Measurements from ENCODE around the gene L2HGDH. TPM values are rescaled to one million over a fixed set of nuclear protein-coding genes. Genes with fewer than 3 reads are reported as not detected.

Gene L2HGDH
- total RNA-seq, 1 experiment from 2014 or later, result 24.0 TPM

DNA sequence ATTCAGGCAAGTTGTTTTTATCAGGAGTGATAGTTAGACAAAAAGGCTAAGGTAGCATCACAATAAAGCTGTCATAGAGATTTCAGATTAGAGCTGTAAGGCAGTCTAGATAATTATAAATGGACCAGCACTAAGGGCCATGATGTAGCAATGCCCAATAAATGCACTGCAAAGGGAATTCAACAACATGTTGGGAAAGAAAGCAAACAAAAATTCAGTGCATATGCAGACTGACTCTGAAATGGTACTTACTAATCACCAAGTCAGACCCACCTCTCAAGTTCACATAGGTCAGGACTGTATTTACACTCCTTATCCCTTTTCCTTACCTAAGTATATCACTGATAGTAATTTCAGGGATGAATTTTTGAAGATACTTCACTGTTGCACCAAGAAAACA, 47.0 kb downstream of the L2HGDH start:
- no peaks in the 10 kb centered on the region for H3K9me3 Mint-ChIP-seq
- ChIA-PET POLR2A (no interaction called here), CTCF (no interaction called here)
- DNase-seq (ENCODE audit: low spot score), result no peak
- TF ChIP-seq GRHL2 (CRISPR knock-in tag; IDR thresholded peaks at IDR 0.05; ENCODE audit: insufficient replicate concordance, severe bottlenecking), result no peak
- TF ChIP-seq USF1 (CRISPR knock-in tag; IDR thresholded peaks at IDR 0.05), result no peak
- H3K4me3 Mint-ChIP-seq, result no peak overlapping the region
- no peak overlapping the region for H3K27ac Mint-ChIP-seq
- H3K4me1 Mint-ChIP-seq, result no peaks in the 10 kb centered on the region
- no peak for ATAC-seq
- H3K27me3 Mint-ChIP-seq (ENCODE audit: low read depth), result no peaks in the 10 kb centered on the region
- peaks cover 18% of the 10 kb centered on the region for H3K36me3 Mint-ChIP-seq

DNA sequence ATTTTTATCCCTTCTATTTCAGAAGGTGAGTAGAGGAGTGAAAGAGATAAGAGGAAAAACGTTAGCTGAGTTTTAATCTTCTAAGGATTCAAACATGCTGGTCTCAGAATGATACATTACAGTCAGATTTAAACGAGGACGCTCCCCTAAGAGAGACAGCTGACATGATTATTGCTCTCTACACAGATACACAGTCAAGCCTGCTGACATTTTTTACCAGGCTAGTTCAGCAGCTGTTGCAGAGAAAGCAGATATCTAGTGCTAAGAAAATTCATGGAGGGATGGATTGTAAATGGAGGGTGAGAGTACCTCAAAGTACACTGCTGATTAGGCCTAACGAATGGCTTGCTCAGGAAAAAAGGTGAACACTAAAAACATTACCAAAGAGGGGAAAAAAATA, 48.7 kb downstream of the L2HGDH start:
- ATAC-seq (no peak), DNase-seq (ENCODE audit: low spot score) (no peak)
- Mint-ChIP-seq H3K4me1 (no peaks in the 10 kb centered on the region), H3K4me3 (no peak overlapping the region), H3K27me3 (ENCODE audit: low read depth) (no peaks in the 10 kb centered on the region), H3K36me3 (peaks cover 8% of the 10 kb centered on the region), H3K27ac (peak overlapping the region; percentile 14; the same call in 1 of the 2 replicates), H3K9me3 (no peaks in the 10 kb centered on the region)
- ChIA-PET POLR2A (no interaction called here), CTCF (no interaction called here)
- TF ChIP-seq, protein P1, sequence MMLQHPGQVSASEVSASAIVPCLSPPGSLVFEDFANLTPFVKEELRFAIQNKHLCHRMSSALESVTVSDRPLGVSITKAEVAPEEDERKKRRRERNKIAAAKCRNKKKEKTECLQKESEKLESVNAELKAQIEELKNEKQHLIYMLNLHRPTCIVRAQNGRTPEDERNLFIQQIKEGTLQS (CRISPR knock-in tag; conservative IDR thresholded peaks at IDR 0.05), result no peak
- TF ChIP-seq, protein P2, sequence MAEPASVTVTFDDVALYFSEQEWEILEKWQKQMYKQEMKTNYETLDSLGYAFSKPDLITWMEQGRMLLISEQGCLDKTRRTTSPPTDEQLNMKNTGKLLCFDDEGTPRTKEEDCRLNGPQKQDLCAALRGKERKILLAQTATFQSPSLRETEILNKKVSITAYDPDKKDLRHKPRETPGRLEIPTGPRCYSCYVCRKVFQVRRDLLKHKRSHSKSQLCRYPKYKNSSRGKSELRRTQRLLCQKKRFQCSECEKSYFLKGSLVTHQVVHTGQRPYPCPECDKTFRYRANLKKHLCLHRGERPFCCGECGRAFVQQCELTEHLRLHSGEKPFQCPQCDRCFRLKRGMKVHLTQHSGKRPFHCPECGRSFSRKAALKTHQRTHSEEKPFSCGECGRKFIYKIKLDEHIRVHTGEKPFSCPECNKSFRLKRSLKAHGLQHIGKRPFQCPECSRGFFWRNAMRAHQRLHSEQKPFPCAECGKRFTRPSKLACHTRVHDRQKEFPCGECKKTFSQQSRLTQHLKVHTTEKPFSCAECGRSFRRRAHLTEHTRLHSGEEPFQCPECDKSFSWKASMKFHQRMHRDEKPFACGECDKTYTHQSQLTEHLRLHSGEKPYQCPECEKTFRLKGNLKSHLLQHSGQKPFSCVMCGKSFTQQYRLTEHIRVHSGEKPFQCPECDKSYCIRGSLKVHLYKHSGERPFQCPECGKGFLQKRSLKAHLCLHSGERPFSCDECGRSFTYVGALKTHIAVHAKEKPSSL (CRISPR knock-in tag; conservative IDR thresholded peaks at IDR 0.05), result no peak
- TF ChIP-seq ZNF232 (CRISPR knock-in tag; IDR thresholded peaks at IDR 0.05) (no peak), IRF1 (CRISPR knock-in tag; IDR thresholded peaks at IDR 0.05) (no peak), FOXK1 (CRISPR knock-in tag; IDR thresholded peaks at IDR 0.05) (no peak), ESRRA (CRISPR knock-in tag; IDR thresholded peaks at IDR 0.05; ENCODE audit: borderline replicate concordance) (no peak), OVOL2 (CRISPR knock-in tag; IDR thresholded peaks at IDR 0.05; ENCODE audit: borderline replicate concordance) (no peak), AR (CRISPR knock-in tag; IDR thresholded peaks at IDR 0.05) (no peak), ZNF121 (CRISPR knock-in tag; IDR thresholded peaks at IDR 0.05) (no peak), TEAD1 (CRISPR knock-in tag; IDR thresholded peaks at IDR 0.05) (no peak)
- TF ChIP-seq, protein P3, sequence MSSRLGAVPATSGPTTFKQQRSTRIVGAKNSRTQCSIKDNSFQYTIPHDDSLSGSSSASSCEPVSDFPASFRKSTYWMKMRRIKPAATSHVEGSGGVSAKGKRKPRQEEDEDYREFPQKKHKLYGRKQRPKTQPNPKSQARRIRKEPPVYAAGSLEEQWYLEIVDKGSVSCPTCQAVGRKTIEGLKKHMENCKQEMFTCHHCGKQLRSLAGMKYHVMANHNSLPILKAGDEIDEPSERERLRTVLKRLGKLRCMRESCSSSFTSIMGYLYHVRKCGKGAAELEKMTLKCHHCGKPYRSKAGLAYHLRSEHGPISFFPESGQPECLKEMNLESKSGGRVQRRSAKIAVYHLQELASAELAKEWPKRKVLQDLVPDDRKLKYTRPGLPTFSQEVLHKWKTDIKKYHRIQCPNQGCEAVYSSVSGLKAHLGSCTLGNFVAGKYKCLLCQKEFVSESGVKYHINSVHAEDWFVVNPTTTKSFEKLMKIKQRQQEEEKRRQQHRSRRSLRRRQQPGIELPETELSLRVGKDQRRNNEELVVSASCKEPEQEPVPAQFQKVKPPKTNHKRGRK (CRISPR knock-in tag; IDR thresholded peaks at IDR 0.05; ENCODE audit: borderline replicate concordance), result no peak
- TF ChIP-seq, protein P4, sequence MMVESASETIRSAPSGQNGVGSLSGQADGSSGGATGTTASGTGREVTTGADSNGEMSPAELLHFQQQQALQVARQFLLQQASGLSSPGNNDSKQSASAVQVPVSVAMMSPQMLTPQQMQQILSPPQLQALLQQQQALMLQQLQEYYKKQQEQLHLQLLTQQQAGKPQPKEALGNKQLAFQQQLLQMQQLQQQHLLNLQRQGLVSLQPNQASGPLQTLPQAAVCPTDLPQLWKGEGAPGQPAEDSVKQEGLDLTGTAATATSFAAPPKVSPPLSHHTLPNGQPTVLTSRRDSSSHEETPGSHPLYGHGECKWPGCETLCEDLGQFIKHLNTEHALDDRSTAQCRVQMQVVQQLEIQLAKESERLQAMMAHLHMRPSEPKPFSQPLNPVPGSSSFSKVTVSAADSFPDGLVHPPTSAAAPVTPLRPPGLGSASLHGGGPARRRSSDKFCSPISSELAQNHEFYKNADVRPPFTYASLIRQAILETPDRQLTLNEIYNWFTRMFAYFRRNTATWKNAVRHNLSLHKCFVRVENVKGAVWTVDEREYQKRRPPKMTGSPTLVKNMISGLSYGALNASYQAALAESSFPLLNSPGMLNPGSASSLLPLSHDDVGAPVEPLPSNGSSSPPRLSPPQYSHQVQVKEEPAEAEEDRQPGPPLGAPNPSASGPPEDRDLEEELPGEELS (CRISPR knock-in tag; IDR thresholded peaks at IDR 0.05), result no peak
- TF ChIP-seq, protein P5, sequence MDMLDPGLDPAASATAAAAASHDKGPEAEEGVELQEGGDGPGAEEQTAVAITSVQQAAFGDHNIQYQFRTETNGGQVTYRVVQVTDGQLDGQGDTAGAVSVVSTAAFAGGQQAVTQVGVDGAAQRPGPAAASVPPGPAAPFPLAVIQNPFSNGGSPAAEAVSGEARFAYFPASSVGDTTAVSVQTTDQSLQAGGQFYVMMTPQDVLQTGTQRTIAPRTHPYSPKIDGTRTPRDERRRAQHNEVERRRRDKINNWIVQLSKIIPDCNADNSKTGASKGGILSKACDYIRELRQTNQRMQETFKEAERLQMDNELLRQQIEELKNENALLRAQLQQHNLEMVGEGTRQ (CRISPR knock-in tag; IDR thresholded peaks at IDR 0.05), result no peak
- TF ChIP-seq, protein P6, sequence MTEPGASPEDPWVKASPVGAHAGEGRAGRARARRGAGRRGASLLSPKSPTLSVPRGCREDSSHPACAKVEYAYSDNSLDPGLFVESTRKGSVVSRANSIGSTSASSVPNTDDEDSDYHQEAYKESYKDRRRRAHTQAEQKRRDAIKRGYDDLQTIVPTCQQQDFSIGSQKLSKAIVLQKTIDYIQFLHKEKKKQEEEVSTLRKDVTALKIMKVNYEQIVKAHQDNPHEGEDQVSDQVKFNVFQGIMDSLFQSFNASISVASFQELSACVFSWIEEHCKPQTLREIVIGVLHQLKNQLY (CRISPR knock-in tag; IDR thresholded peaks at IDR 0.05), result no peak
- TF ChIP-seq, protein P7, sequence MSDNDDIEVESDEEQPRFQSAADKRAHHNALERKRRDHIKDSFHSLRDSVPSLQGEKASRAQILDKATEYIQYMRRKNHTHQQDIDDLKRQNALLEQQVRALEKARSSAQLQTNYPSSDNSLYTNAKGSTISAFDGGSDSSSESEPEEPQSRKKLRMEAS (CRISPR knock-in tag; IDR thresholded peaks at IDR 0.05), result no peak
- TF ChIP-seq, protein P8, sequence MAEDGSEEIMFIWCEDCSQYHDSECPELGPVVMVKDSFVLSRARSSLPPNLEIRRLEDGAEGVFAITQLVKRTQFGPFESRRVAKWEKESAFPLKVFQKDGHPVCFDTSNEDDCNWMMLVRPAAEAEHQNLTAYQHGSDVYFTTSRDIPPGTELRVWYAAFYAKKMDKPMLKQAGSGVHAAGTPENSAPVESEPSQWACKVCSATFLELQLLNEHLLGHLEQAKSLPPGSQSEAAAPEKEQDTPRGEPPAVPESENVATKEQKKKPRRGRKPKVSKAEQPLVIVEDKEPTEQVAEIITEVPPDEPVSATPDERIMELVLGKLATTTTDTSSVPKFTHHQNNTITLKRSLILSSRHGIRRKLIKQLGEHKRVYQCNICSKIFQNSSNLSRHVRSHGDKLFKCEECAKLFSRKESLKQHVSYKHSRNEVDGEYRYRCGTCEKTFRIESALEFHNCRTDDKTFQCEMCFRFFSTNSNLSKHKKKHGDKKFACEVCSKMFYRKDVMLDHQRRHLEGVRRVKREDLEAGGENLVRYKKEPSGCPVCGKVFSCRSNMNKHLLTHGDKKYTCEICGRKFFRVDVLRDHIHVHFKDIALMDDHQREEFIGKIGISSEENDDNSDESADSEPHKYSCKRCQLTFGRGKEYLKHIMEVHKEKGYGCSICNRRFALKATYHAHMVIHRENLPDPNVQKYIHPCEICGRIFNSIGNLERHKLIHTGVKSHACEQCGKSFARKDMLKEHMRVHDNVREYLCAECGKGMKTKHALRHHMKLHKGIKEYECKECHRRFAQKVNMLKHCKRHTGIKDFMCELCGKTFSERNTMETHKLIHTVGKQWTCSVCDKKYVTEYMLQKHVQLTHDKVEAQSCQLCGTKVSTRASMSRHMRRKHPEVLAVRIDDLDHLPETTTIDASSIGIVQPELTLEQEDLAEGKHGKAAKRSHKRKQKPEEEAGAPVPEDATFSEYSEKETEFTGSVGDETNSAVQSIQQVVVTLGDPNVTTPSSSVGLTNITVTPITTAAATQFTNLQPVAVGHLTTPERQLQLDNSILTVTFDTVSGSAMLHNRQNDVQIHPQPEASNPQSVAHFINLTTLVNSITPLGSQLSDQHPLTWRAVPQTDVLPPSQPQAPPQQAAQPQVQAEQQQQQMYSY (CRISPR knock-in tag; IDR thresholded peaks at IDR 0.05), result no peak

Data from WTC11 (cell line).